Type B pancreatic cell (in vitro differentiated cells): ENCODE results near the gene MYO16. TPM values are rescaled to one million over a fixed set of nuclear protein-coding genes. Genes with fewer than 3 reads are reported as not detected.

ENCODE experiments used
- DNase-seq: peaks from one replicate; pipeline ENCODE4 v3.0.0; 2021; ENCODE audit warnings: mixed read lengths; ENCODE audit not compliant: unreplicated experiment; ENCODE audit errors: extremely low spot score
- H3K27ac Mint-ChIP-seq: 2 replicates; pipeline ENCODE4 v1.8.0; 2021; ENCODE audit warnings: mild to moderate bottlenecking, mixed read lengths
- H3K27me3 Mint-ChIP-seq: 2 replicates; pipeline ENCODE4 v1.8.0; 2021; ENCODE audit warnings: mixed read lengths
- H3K36me3 Mint-ChIP-seq: 2 replicates; pipeline ENCODE4 v1.8.0; 2021; ENCODE audit warnings: mixed read lengths
- H3K4me1 Mint-ChIP-seq: one replicate; pipeline ENCODE4 v1.8.0; 2021; ENCODE audit warnings: mixed read lengths; ENCODE audit not compliant: unreplicated experiment
- H3K4me3 Mint-ChIP-seq: 2 replicates; pipeline ENCODE4 v1.8.0; 2021; ENCODE audit warnings: mild to moderate bottlenecking, mixed read lengths
- H3K9me3 Mint-ChIP-seq: 2 replicates; pipeline ENCODE4 v1.8.0; 2021; ENCODE audit warnings: mixed read lengths
- total RNA-seq: library from RNA; stranded (reverse); gene quantifications from 2 replicates; pipeline ENCODE4 v1.2.1, GENCODE V29; 2021; ENCODE audit warnings: low replicate concordance
- TF ChIP-seq, protein P1 (sequence below): fragments of 200-600 bp; sonication (generic); conservative IDR thresholded peaks from 2 replicates; pipeline ENCODE4 v1.5.0; 2021; ENCODE audit warnings: antibody characterized with exemption, mild to moderate bottlenecking

The MYO16 gene
- total RNA-seq, 1 donor from 2014 or later: 1.5 TPM

- Mint-ChIP-seq H3K27me3 (peaks cover 25% of the 10 kb centered on the region), H3K4me3 (no peak overlapping the region), H3K36me3 (no peaks in the 10 kb centered on the region)
Observed at GRCh38 chr13:108597943-108598342, 31.5 kb upstream of the MYO16 start.

GRCh38 chr13:108606424-108606823 lies 23.0 kb upstream of the MYO16 start:
- Mint-ChIP-seq H3K4me3 (no peak overlapping the region), H3K27ac (no peak overlapping the region), H3K27me3 (peaks cover 3% of the 10 kb centered on the region), H3K9me3 (peaks cover 11% of the 10 kb centered on the region), H3K4me1 (no peaks in the 10 kb centered on the region), H3K36me3 (no peaks in the 10 kb centered on the region)
- DNase-seq: no peak
- TF ChIP-seq, protein P1, sequence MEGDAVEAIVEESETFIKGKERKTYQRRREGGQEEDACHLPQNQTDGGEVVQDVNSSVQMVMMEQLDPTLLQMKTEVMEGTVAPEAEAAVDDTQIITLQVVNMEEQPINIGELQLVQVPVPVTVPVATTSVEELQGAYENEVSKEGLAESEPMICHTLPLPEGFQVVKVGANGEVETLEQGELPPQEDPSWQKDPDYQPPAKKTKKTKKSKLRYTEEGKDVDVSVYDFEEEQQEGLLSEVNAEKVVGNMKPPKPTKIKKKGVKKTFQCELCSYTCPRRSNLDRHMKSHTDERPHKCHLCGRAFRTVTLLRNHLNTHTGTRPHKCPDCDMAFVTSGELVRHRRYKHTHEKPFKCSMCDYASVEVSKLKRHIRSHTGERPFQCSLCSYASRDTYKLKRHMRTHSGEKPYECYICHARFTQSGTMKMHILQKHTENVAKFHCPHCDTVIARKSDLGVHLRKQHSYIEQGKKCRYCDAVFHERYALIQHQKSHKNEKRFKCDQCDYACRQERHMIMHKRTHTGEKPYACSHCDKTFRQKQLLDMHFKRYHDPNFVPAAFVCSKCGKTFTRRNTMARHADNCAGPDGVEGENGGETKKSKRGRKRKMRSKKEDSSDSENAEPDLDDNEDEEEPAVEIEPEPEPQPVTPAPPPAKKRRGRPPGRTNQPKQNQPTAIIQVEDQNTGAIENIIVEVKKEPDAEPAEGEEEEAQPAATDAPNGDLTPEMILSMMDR: no peak

More at GRCh38 chr13:108597943-108598342, 31.5 kb upstream of the MYO16 start:
- no peak for DNase-seq
- TF ChIP-seq, protein P1: no peak
- Mint-ChIP-seq H3K27ac (no peak overlapping the region), H3K9me3 (peaks cover 4% of the 10 kb centered on the region), H3K4me1 (peaks cover 8% of the 10 kb centered on the region)

GRCh38 chr13:108609353-108609752 lies 20.1 kb upstream of the MYO16 start:
- no peak for DNase-seq
- TF ChIP-seq, protein P1: peak; percentile 72
- H3K27ac Mint-ChIP-seq: no peak overlapping the region
- H3K4me1 Mint-ChIP-seq: no peaks in the 10 kb centered on the region
- peaks cover 7% of the 10 kb centered on the region for H3K9me3 Mint-ChIP-seq
- H3K4me3 Mint-ChIP-seq: no peak overlapping the region
- H3K36me3 Mint-ChIP-seq: no peaks in the 10 kb centered on the region
- H3K27me3 Mint-ChIP-seq: peaks cover 3% of the 10 kb centered on the region

DNA sequence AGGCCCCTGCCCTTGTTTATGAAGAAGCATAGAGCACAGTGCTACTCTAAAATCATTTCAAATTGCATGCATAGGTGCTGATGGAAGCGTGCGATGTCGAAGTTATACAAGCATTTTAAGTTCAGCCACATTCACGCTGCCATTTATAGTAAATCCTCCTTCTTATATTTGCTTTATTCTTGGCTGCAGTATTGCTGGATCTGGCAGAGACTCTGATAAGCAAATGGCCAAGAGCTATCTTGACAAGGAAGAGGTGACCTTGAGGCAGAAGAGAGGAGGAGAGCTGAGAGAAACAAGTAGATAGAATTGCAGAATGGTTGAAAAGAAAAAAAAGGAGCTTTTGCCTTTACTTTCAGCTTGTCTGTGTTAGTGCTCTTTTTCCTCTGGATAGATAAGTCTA lies 18.9 kb upstream of the MYO16 start:
- Mint-ChIP-seq H3K4me1 (no peaks in the 10 kb centered on the region), H3K27ac (no peak overlapping the region), H3K27me3 (peaks cover 3% of the 10 kb centered on the region), H3K9me3 (peaks cover 5% of the 10 kb centered on the region), H3K36me3 (no peaks in the 10 kb centered on the region), H3K4me3 (no peak overlapping the region)
- TF ChIP-seq, protein P1: no peak
- no peak for DNase-seq

DNA sequence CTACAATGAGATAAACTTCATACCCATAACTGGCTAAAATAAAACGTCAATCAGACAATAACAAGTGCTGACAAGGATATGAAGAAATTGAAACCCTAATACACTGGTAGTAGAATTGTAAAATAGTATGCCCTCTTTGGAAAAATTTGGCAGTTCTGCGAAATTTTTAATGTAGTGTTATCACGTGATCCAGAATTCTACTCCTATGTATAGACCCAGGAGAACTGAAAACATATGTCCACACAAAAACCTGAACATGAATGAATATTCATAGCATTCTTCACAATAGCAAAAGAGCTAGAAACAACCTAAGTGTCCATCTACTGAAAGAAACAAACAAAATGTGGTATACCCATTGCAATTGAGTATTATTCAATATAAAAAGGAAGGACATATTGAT lies 14.2 kb upstream of the MYO16 start:
- Mint-ChIP-seq H3K9me3 (no peaks in the 10 kb centered on the region), H3K4me3 (no peak overlapping the region), H3K27ac (no peak overlapping the region), H3K36me3 (no peaks in the 10 kb centered on the region), H3K27me3 (no peaks in the 10 kb centered on the region), H3K4me1 (no peaks in the 10 kb centered on the region)
- TF ChIP-seq, protein P1: no peak
- no peak for DNase-seq

DNA sequence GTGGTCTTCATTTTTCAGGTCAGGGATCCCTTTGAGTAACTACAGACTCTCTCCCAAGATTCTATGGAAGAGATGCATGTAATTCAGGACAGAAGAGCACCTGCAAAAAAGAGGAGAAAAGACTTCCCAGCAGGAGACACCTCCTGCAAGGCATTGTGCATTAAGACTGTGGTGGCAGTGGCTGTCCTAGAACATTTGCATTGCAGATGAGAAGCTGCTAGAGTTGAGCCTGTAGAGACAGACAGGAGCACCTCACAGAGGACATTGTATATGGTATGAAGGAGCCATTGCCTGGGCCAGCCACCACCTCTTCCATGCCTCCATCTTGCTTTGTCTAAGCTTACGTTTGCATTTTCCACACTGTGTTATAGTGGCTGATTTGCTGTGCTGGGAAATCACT lies 11.2 kb upstream of the MYO16 start:
- H3K36me3 Mint-ChIP-seq: no peaks in the 10 kb centered on the region
- H3K27ac Mint-ChIP-seq: no peak overlapping the region
- H3K27me3 Mint-ChIP-seq: no peaks in the 10 kb centered on the region
- no peak overlapping the region for H3K4me3 Mint-ChIP-seq
- TF ChIP-seq, protein P1: no peak
- H3K9me3 Mint-ChIP-seq: no peaks in the 10 kb centered on the region
- no peaks in the 10 kb centered on the region for H3K4me1 Mint-ChIP-seq
- DNase-seq: no peak
